ENCODE measurements around the gene FXYD7. TPM values are rescaled to one million over a fixed set of nuclear protein-coding genes. Genes with fewer than 3 reads are reported as not detected.

Gene FXYD7
- total and polyA plus RNA-seq, 2 donors (not counting 1 experiment from before 2014, with no cell fraction given), result not detected

DNA sequence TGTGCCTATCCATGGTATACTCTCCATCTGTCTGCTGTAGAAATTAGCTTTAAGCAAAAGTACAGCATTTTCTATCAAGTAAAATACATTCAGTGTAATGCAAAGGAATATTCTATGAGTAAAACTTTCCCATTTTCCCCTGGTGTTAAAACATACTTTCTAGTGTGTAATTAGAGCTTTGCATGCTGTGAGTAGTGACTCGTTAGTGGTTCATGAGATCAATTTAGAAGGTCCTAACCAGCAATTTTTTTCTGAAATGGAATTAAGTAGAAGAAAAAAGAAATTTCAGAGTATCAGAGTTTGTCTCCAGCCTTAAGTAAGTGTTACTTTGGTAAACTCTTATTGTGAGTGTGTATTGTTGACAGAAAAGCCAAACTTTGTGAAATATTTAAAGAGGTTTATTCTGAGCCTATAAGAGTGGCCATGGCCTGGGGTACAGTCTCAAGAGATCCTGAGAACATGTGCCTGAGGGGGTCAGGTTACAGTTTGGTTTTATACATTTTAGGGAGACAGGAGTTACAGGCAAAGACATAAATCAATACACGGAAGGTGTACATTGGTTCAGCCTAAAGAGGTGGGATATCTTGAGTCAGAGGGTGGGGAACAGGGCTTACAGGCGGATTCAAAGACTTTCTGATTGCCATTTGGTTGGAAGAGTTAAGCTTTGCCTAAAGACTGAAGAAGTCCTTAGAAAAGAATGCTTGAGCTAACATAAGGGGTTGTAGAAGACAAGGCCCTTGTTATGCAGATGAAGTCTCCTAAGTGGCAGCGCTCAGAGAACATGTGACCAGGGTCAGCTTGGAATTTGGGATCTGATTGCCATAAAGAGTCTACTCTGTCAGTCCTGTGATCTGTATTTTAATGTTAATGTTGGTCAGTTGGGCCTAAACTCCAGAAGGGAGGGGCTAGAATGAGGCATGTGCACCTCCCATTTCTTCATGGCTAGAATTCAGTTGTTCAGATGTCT is 60.0 kb downstream of the FXYD7 start:
- H3K79me2 ChIP-seq (ENCODE audit: control insufficient read depth, insufficient read depth, low read length), result no peaks in the 10 kb centered on the region
- no peak overlapping the region for H3K4me2 ChIP-seq (ENCODE audit: extremely low read depth, insufficient read depth, low read length)
- H3K4me3 ChIP-seq (replicated peaks in 1 of 4; ENCODE audit: control extremely low read depth in 1 of 4, insufficient read depth in 1 of 4, low read depth in 3 of 4, low read length in 4 of 4), result no peak overlapping the region
- H4K20me1 ChIP-seq (ENCODE audit: control insufficient read depth, extremely low read depth, insufficient read depth, low read length), result no peaks in the 10 kb centered on the region
- H3K27ac ChIP-seq (ENCODE audit: insufficient read depth, low read length), result no peak overlapping the region
- no peaks in the 10 kb centered on the region for H3K4me1 ChIP-seq (ENCODE audit: control insufficient read depth, extremely low read depth, insufficient read depth, low read length)
- no peaks in the 10 kb centered on the region for H3K36me3 ChIP-seq (ENCODE audit: control insufficient read depth, insufficient read depth, low read length)
- no peak for DNase-seq (ENCODE audit: low read depth in 2 of 2)
- H3K9ac ChIP-seq (ENCODE audit: insufficient read depth, low read length), result no peak overlapping the region
- H2AFZ ChIP-seq (ENCODE audit: low read length), result no peak overlapping the region
- no peaks in the 10 kb centered on the region for H3K9me3 ChIP-seq (ENCODE audit: control insufficient read depth, insufficient read depth, low read depth, low read length)
- TF ChIP-seq EZH2 (IDR thresholded peaks at IDR 0.05; ENCODE audit: low read length, missing control alignments) (no peak), CTCF (conservative IDR thresholded peaks at IDR 0.05 in 1 of 2, IDR thresholded peaks at IDR 0.05 in 1 of 2; ENCODE audit: low read depth in 1 of 2, low read length in 2 of 2) (no peak)
- H3K27me3 ChIP-seq (ENCODE audit: control insufficient read depth, insufficient read depth, low read length), result peaks cover 7% of the 10 kb centered on the region

Other genes with a start within 250 kb of the FXYD7 start
- 3.1 and 4.3 TPM in 2 replicates for gene ZNF30, start 216.4 kb upstream of the FXYD7 start, total RNA-seq
- 2.0 and 2.7 TPM in 2 replicates for gene ZNF30, start 216.4 kb upstream of the FXYD7 start, polyA plus RNA-seq
- gene ZNF792, start 179.0 kb upstream of the FXYD7 start, total RNA-seq, result 3.3 and 5.0 TPM in 2 replicates
- gene ZNF792, start 179.0 kb upstream of the FXYD7 start, polyA plus RNA-seq, result 1.6 and 1.7 TPM in 2 replicates
- gene GRAMD1A, start 142.9 kb upstream of the FXYD7 start, total RNA-seq, result 22.3 and 24.4 TPM in 2 replicates
- 21.4 and 29.0 TPM in 2 replicates for gene GRAMD1A, start 142.9 kb upstream of the FXYD7 start, polyA plus RNA-seq
- 14.1 and 14.5 TPM in 2 replicates for gene SCN1B, start 112.8 kb upstream of the FXYD7 start, total RNA-seq
- 11.0 and 17.5 TPM in 2 replicates for gene SCN1B, start 112.8 kb upstream of the FXYD7 start, polyA plus RNA-seq
- gene HPN, start 101.5 kb upstream of the FXYD7 start, total RNA-seq, result 0.33 and 0.51 TPM in 2 replicates
- gene HPN, start 101.5 kb upstream of the FXYD7 start, polyA plus RNA-seq, result not detected in 2 replicates
- not detected in 2 replicates for gene FXYD3, start 27.4 kb upstream of the FXYD7 start, total RNA-seq
- 0.06 TPM in 1 of 2 replicates, not detected in the other for gene FXYD3, start 27.4 kb upstream of the FXYD7 start, polyA plus RNA-seq
- 0.17 and 0.26 TPM in 2 replicates for gene LGI4, start 8.2 kb upstream of the FXYD7 start, total RNA-seq
- gene LGI4, start 8.2 kb upstream of the FXYD7 start, polyA plus RNA-seq, result 0.02 and 0.19 TPM in 2 replicates
- 4.5 and 11.3 TPM in 2 replicates for gene FXYD1, start 4.4 kb upstream of the FXYD7 start, total RNA-seq
- 3.6 and 7.5 TPM in 2 replicates for gene FXYD1, start 4.4 kb upstream of the FXYD7 start, polyA plus RNA-seq
- 10.5 and 19.8 TPM in 2 replicates for gene FXYD5, start 11.5 kb downstream of the FXYD7 start, total RNA-seq
- 100 and 187 TPM in 2 replicates for gene FXYD5, start 11.5 kb downstream of the FXYD7 start, polyA plus RNA-seq
- gene FAM187B, start 85.5 kb downstream of the FXYD7 start, total RNA-seq, result not detected in 2 replicates
- gene FAM187B, start 85.5 kb downstream of the FXYD7 start, polyA plus RNA-seq, result not detected in 2 replicates
- 0.26 and 0.33 TPM in 2 replicates for gene LSR, start 105.7 kb downstream of the FXYD7 start, total RNA-seq
- gene LSR, start 105.7 kb downstream of the FXYD7 start, polyA plus RNA-seq, result 0.29 and 0.31 TPM in 2 replicates
- gene USF2, start 125.7 kb downstream of the FXYD7 start, total RNA-seq, result 42.1 and 53.8 TPM in 2 replicates
- gene USF2, start 125.7 kb downstream of the FXYD7 start, polyA plus RNA-seq, result 74.9 and 105 TPM in 2 replicates
- gene HAMP, start 139.3 kb downstream of the FXYD7 start, total RNA-seq, result not detected in 2 replicates
- not detected in 2 replicates for gene HAMP, start 139.3 kb downstream of the FXYD7 start, polyA plus RNA-seq
- gene MAG, start 148.9 kb downstream of the FXYD7 start, total RNA-seq, result 0.50 TPM in 1 of 2 replicates, not detected in the other
- gene MAG, start 148.9 kb downstream of the FXYD7 start, polyA plus RNA-seq, result 0.10 TPM in 1 of 2 replicates, not detected in the other
- gene CD22, start 185.9 kb downstream of the FXYD7 start, total RNA-seq, result 1.2 TPM in 1 of 2 replicates, not detected in the other
- gene CD22, start 185.9 kb downstream of the FXYD7 start, polyA plus RNA-seq, result 0.15 and 0.95 TPM in 2 replicates
- gene FFAR1, start 204.6 kb downstream of the FXYD7 start, total RNA-seq, result not detected in 2 replicates
- gene FFAR1, start 204.6 kb downstream of the FXYD7 start, polyA plus RNA-seq, result not detected in 2 replicates
- not detected in 2 replicates for gene FFAR3, start 215.2 kb downstream of the FXYD7 start, total RNA-seq
- not detected in 2 replicates for gene FFAR3, start 215.2 kb downstream of the FXYD7 start, polyA plus RNA-seq
- gene GPR42, start 227.8 kb downstream of the FXYD7 start, total RNA-seq, result not detected in 2 replicates
- gene GPR42, start 227.8 kb downstream of the FXYD7 start, polyA plus RNA-seq, result not detected in 2 replicates

All from fibroblast of lung (primary cell).